Ishikawa (cell line): ENCODE data around the gene ELP5.

Source experiments
- CEBPB ChIP-seq: IDR thresholded peaks from 2 replicates; pipeline ENCODE4 v1.6.1; 2012
- EGR1 ChIP-seq: IDR thresholded peaks from 2 replicates; pipeline ENCODE4 v1.6.1; 2012
- FOXM1 ChIP-seq: IDR thresholded peaks from 2 replicates; pipeline ENCODE4 v1.6.1; 2012; ENCODE audit warnings: low read depth, borderline replicate concordance
- NFIC ChIP-seq: IDR thresholded peaks from 2 replicates; pipeline ENCODE4 v1.6.1; 2012
- RAD21 ChIP-seq: IDR thresholded peaks from 2 replicates; pipeline ENCODE4 v1.6.1; 2012; ENCODE audit warnings: low read depth
- TAF1 ChIP-seq: IDR thresholded peaks from 2 replicates; pipeline ENCODE4 v1.6.1; 2012; ENCODE audit warnings: low read depth, mild to moderate bottlenecking
- TCF12 ChIP-seq: IDR thresholded peaks from 2 replicates; pipeline ENCODE4 v1.6.1; 2012; ENCODE audit warnings: low read depth
- TEAD4 ChIP-seq: IDR thresholded peaks from 2 replicates; pipeline ENCODE4 v1.6.1; 2012
- YY1 ChIP-seq: IDR thresholded peaks from 2 replicates; pipeline ENCODE4 v1.6.1; 2012; ENCODE audit warnings: low read depth
- TF ChIP-seq, protein P1 (sequence below): IDR thresholded peaks from 2 replicates; pipeline ENCODE4 v1.6.1; 2012; ENCODE audit warnings: low read depth, mild to moderate bottlenecking
- TF ChIP-seq, protein P2 (sequence below): IDR thresholded peaks from 2 replicates; pipeline ENCODE4 v1.6.1; 2012
- TF ChIP-seq, protein P3 (sequence below): IDR thresholded peaks from 2 replicates; pipeline ENCODE4 v1.6.1; 2012

ELP5 gene

DNA sequence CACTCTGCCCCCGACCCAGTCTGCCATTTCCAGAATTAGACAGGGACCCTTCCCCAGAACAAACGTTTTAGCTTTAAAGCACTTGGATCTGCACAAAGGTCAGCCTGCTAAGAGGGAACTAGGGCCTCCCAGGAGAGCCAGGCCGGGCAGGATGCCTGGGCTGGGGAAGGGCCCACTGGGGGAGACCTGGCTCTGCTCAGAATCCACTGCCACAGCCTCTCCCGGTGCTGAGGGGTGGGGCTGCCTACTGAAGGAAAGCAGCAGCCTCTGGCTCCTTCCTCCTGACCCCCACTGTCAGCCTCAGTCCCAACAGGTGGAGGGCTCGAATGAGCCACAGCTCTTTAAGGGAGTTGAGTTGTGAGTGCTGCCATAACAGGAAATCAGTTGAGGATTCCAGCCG, 40.7 kb downstream of the ELP5 start:
- TF ChIP-seq YY1 (no peak), RAD21 (no peak), CEBPB (no peak), TEAD4 (no peak)
- TF ChIP-seq, protein P1, sequence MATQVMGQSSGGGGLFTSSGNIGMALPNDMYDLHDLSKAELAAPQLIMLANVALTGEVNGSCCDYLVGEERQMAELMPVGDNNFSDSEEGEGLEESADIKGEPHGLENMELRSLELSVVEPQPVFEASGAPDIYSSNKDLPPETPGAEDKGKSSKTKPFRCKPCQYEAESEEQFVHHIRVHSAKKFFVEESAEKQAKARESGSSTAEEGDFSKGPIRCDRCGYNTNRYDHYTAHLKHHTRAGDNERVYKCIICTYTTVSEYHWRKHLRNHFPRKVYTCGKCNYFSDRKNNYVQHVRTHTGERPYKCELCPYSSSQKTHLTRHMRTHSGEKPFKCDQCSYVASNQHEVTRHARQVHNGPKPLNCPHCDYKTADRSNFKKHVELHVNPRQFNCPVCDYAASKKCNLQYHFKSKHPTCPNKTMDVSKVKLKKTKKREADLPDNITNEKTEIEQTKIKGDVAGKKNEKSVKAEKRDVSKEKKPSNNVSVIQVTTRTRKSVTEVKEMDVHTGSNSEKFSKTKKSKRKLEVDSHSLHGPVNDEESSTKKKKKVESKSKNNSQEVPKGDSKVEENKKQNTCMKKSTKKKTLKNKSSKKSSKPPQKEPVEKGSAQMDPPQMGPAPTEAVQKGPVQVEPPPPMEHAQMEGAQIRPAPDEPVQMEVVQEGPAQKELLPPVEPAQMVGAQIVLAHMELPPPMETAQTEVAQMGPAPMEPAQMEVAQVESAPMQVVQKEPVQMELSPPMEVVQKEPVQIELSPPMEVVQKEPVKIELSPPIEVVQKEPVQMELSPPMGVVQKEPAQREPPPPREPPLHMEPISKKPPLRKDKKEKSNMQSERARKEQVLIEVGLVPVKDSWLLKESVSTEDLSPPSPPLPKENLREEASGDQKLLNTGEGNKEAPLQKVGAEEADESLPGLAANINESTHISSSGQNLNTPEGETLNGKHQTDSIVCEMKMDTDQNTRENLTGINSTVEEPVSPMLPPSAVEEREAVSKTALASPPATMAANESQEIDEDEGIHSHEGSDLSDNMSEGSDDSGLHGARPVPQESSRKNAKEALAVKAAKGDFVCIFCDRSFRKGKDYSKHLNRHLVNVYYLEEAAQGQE = no peak

GRCh38 chr17:7293159-7293558, 41.1 kb downstream of the ELP5 start:
- TF ChIP-seq YY1 (no peak), TCF12 (no peak), FOXM1 (no peak), NFIC (no peak)
- TF ChIP-seq, protein P1 = no peak

DNA sequence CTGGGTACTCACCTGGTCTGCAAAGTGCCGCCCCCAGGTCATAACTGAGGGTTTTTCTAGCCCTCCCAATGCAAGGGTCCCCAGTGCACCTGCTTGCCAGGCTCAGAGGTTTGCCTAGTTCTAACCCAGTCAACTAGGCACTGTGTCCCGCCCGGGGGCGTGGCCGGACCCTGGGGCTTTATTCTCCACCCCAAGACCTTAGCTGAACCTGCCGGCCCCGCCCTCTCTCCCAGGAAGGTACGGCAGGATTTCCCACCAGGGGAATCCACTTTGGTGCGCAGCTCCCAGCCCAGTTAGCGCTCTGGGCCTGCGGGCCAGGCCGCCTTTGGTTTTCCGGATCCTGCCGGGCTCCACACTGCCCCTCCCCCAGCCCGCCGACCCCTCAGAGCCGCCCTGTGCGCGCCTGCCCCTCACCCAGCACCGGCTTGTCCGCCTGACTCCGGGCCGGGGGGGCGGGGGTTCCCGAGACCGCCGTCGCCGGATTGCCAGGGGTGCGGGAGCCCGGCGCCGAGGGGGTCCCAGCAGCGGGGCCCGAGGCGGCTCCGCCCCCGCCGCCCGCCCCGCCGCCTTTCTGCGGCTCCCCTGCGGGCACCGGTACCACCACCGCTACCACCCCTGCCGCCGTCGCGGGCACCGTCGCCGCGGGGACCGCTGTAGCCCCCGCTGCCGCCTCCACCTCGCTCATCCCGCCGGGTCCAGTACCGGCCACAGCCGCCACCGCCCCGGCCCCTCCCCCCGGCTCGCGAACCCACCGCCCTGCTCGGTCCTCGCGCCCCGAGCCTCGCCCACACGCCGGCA, 42.0 kb downstream of the ELP5 start:
- TF ChIP-seq TAF1 = no peak
- no peak for TF ChIP-seq TEAD4
- TF ChIP-seq TCF12 = no peak

DNA sequence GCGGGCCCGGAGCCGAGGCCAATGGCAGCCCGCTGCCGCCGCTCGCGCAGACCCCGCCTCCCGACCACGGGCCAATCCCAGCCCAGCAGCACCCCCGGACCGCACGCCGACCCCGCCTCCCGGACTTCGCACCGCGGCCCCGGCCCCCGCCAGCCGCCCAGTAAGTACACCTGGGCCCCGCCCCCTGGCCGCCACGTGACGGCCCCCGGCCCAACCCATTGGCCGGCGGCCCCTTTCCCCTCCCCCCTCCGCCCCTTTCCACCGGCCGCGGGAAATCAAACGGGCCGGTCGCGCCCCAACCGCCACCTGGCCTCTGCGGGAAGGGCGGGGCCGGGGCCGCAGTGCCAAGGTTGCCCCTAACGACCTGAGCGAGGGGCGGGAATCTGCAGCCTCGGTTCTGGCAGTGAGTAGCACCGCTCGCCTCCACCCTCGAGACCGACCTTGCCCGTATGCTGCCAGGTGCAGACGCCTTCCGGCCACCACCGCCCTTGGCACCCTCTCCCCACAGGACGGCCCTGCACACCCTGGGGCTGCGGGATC, 42.7 kb downstream of the ELP5 start, which contains the start of gene YBX2:
Gene YBX2 (minus strand): TSS at position 26 of the 540 bp plus-strand sequence. CDS start 139 bp downstream, outside the sequence.
- TF ChIP-seq, protein P2, sequence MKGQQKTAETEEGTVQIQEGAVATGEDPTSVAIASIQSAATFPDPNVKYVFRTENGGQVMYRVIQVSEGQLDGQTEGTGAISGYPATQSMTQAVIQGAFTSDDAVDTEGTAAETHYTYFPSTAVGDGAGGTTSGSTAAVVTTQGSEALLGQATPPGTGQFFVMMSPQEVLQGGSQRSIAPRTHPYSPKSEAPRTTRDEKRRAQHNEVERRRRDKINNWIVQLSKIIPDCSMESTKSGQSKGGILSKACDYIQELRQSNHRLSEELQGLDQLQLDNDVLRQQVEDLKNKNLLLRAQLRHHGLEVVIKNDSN = peak; percentile 90
- TF ChIP-seq, protein P1 = no peak
- TF ChIP-seq, protein P3, sequence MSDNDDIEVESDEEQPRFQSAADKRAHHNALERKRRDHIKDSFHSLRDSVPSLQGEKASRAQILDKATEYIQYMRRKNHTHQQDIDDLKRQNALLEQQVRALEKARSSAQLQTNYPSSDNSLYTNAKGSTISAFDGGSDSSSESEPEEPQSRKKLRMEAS = peak; percentile 88
- TF ChIP-seq TCF12 = no peak
- TF ChIP-seq YY1 = no peak
- TF ChIP-seq EGR1 = no peak

- TF ChIP-seq, protein P2 = no peak
- TF ChIP-seq TCF12 = no peak
Observed at GRCh38 chr17:7295230-7296180, 43.5 kb downstream of the ELP5 start.
